Astrocyte (in vitro differentiated cells and primary cell): ENCODE measurements around the gene LRRK1. TPM values are rescaled to one million over a fixed set of nuclear protein-coding genes. Genes with fewer than 3 reads are reported as not detected.

Experiments
- DNase-seq: peaks from one replicate; pipeline ENCODE4 v3.0.0-alpha.2; 2010; ENCODE audit warnings: low read depth
- FAIRE-seq: peaks from 2 replicates; lab custom pipeline; 2011; peaks lifted over from hg19 to GRCh38; lab: Jason Lieb, UNC
- H2AFZ ChIP-seq: 2 replicates; pipeline ENCODE4 v1.6.0; 2012; ENCODE audit warnings: low read depth, low read length, inconsistent platforms
- H3K27ac ChIP-seq: 2 replicates; pipeline ENCODE4 v1.5.1; 2011; ENCODE audit warnings: low read depth, low read length, inconsistent platforms
- H3K27me3 ChIP-seq: 2 replicates; pipeline ENCODE4 v1.6.0; 2011; ENCODE audit warnings: low read length, inconsistent platforms; ENCODE audit not compliant: insufficient read depth
- H3K36me3 ChIP-seq: 2 replicates; pipeline ENCODE4 v1.5.1; 2011; ENCODE audit warnings: low read length, inconsistent platforms; ENCODE audit not compliant: insufficient read depth
- H3K4me1 ChIP-seq: 2 replicates; pipeline ENCODE4 v1.5.1; 2011; ENCODE audit warnings: low read length, inconsistent platforms; ENCODE audit not compliant: insufficient read depth
- H3K4me2 ChIP-seq: 2 replicates; pipeline ENCODE4 v1.6.0; 2012; ENCODE audit warnings: low read length, inconsistent platforms
- H3K4me3 ChIP-seq: 2 replicates; pipeline ENCODE4 v1.5.1; 2011; ENCODE audit warnings: low read depth, mild to moderate bottlenecking, low read length, inconsistent platforms; ENCODE audit not compliant: insufficient read depth
- H3K79me2 ChIP-seq: 2 replicates; pipeline ENCODE4 v1.6.0; 2012; ENCODE audit warnings: mild to moderate bottlenecking, low read length, inconsistent platforms; ENCODE audit not compliant: insufficient read depth
- H3K9ac ChIP-seq: 2 replicates; pipeline ENCODE4 v1.6.0; 2012; ENCODE audit warnings: mild to moderate bottlenecking, low read length, inconsistent platforms
- H3K9me3 ChIP-seq: 2 replicates; pipeline ENCODE4 v1.5.1; 2012; ENCODE audit warnings: low read depth, mild to moderate bottlenecking, low read length, inconsistent platforms; ENCODE audit not compliant: insufficient read depth
- H4K20me1 ChIP-seq: 2 replicates; pipeline ENCODE4 v1.6.0; 2012; ENCODE audit warnings: low read length, inconsistent platforms; ENCODE audit not compliant: insufficient read depth
- H3K27ac Mint-ChIP-seq: one replicate; pipeline ENCODE4 v1.8.0; 2021; ENCODE audit warnings: mild to moderate bottlenecking, mixed read lengths; ENCODE audit not compliant: unreplicated experiment
- H3K27me3 Mint-ChIP-seq: one replicate; pipeline ENCODE4 v1.8.0; 2021; ENCODE audit warnings: low read depth, mixed read lengths; ENCODE audit not compliant: unreplicated experiment
- H3K36me3 Mint-ChIP-seq: one replicate; pipeline ENCODE4 v1.8.0; 2021; ENCODE audit warnings: low read depth, mixed read lengths; ENCODE audit not compliant: unreplicated experiment
- H3K4me1 Mint-ChIP-seq: one replicate; pipeline ENCODE4 v1.8.0; 2021; ENCODE audit warnings: low read depth, mixed read lengths; ENCODE audit not compliant: unreplicated experiment
- H3K4me3 Mint-ChIP-seq: one replicate; pipeline ENCODE4 v1.8.0; 2021; ENCODE audit warnings: mild to moderate bottlenecking, moderate library complexity, mixed read lengths; ENCODE audit not compliant: unreplicated experiment
- H3K9me3 Mint-ChIP-seq: one replicate; pipeline ENCODE4 v1.8.0; 2021; ENCODE audit warnings: mild to moderate bottlenecking, mixed read lengths; ENCODE audit not compliant: unreplicated experiment
- CTCF ChIP-seq: IDR thresholded peaks from 2 replicates; pipeline ENCODE4 v1.5.1; 2011; ENCODE audit warnings: low read depth, mild to moderate bottlenecking, inconsistent platforms, low read length, moderate library complexity; ENCODE audit not compliant: insufficient read depth
- EZH2 ChIP-seq: IDR thresholded peaks from 2 replicates; pipeline ENCODE4 v1.6.1; 2012; ENCODE audit warnings: mild to moderate bottlenecking, low read length, inconsistent platforms; ENCODE audit not compliant: insufficient read depth
- total RNA-seq: library from RNA; stranded (reverse); gene quantifications from 2 replicates; pipeline ENCODE4 v1.2.1, GENCODE V29; 2021

LRRK1 gene
- total RNA-seq, 1 donor from 2014 or later = 0.41 TPM

- peaks cover 7% of the 10 kb centered on the region for H3K4me1 ChIP-seq
- H2AFZ ChIP-seq = no peak overlapping the region
- H3K9me3 Mint-ChIP-seq = no peaks in the 10 kb centered on the region
- no peaks in the 10 kb centered on the region for H3K9me3 ChIP-seq
- H3K4me1 Mint-ChIP-seq = no peaks in the 10 kb centered on the region
- H3K36me3 ChIP-seq = no peaks in the 10 kb centered on the region
- DNase-seq = no peak
- no peak overlapping the region for H3K27ac Mint-ChIP-seq
- TF ChIP-seq EZH2 (no peak), CTCF (no peak)
- H4K20me1 ChIP-seq = peaks cover 5% of the 10 kb centered on the region
- H3K27me3 Mint-ChIP-seq = peaks cover 49% of the 10 kb centered on the region
- peaks cover 10% of the 10 kb centered on the region for H3K27me3 ChIP-seq
- no peak overlapping the region for H3K4me2 ChIP-seq
- no peaks in the 10 kb centered on the region for H3K79me2 ChIP-seq
- H3K4me3 Mint-ChIP-seq = no peak overlapping the region
- H3K27ac ChIP-seq = no peak overlapping the region
- no peak overlapping the region for H3K4me3 ChIP-seq
- H3K36me3 Mint-ChIP-seq = no peaks in the 10 kb centered on the region
- H3K9ac ChIP-seq = no peak overlapping the region
- FAIRE-seq = no peak
These were observed 3.9 kb downstream of the LRRK1 start for GRCh38 chr15:100923076-100923475.

DNA sequence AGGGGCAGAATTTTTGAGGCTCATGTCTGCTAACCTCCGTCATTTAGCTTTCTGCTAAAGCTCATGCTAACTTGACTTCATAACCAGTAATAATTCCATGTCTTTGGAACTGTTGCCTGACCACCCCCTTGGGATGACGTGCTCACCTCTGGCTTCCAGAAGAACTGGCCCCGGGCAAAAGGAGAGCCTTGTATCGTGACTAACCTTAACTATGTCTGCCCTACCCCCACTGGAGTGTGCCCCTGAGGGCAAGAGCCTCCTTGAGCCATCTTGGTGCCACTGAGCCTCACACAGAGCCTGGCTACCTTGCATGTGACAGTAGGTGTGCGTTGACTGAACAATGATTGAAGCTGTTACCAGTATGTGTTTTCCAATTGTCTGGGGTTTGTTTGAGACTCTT lies 4.7 kb downstream of the LRRK1 start:
- no peaks in the 10 kb centered on the region for H3K4me1 ChIP-seq
- H3K27ac ChIP-seq = no peak overlapping the region
- no peaks in the 10 kb centered on the region for H3K9me3 Mint-ChIP-seq
- no peak overlapping the region for H3K4me3 ChIP-seq
- FAIRE-seq (no peak), DNase-seq (no peak)
- no peak overlapping the region for H3K4me2 ChIP-seq
- no peaks in the 10 kb centered on the region for H3K9me3 ChIP-seq
- no peaks in the 10 kb centered on the region for H3K36me3 ChIP-seq
- H3K4me1 Mint-ChIP-seq = no peaks in the 10 kb centered on the region
- no peaks in the 10 kb centered on the region for H3K36me3 Mint-ChIP-seq
- H2AFZ ChIP-seq = no peak overlapping the region
- TF ChIP-seq CTCF (no peak), EZH2 (no peak)
- peaks cover 41% of the 10 kb centered on the region for H3K27me3 Mint-ChIP-seq
- no peak overlapping the region for H3K27ac Mint-ChIP-seq
- no peak overlapping the region for H3K4me3 Mint-ChIP-seq
- no peak overlapping the region for H3K9ac ChIP-seq
- peaks cover 5% of the 10 kb centered on the region for H4K20me1 ChIP-seq
- H3K79me2 ChIP-seq = no peaks in the 10 kb centered on the region
- H3K27me3 ChIP-seq = peaks cover 10% of the 10 kb centered on the region

- Mint-ChIP-seq H3K27ac (no peak overlapping the region), H3K36me3 (no peaks in the 10 kb centered on the region), H3K27me3 (peaks cover 41% of the 10 kb centered on the region), H3K4me1 (peaks cover 2% of the 10 kb centered on the region), H3K4me3 (no peak overlapping the region), H3K9me3 (no peaks in the 10 kb centered on the region)
- H3K4me1 ChIP-seq = no peaks in the 10 kb centered on the region
- no peak for DNase-seq
- H3K79me2 ChIP-seq = no peaks in the 10 kb centered on the region
- TF ChIP-seq EZH2 = no peak
- TF ChIP-seq CTCF = no peak
- H3K4me3 ChIP-seq = no peak overlapping the region
- H3K36me3 ChIP-seq = no peaks in the 10 kb centered on the region
- H3K9me3 ChIP-seq = no peaks in the 10 kb centered on the region
- peaks cover 5% of the 10 kb centered on the region for H4K20me1 ChIP-seq
- FAIRE-seq = no peak
- peaks cover 10% of the 10 kb centered on the region for H3K27me3 ChIP-seq
- H2AFZ ChIP-seq = no peak overlapping the region
- H3K27ac ChIP-seq = no peak overlapping the region
- H3K4me2 ChIP-seq = no peak overlapping the region
- H3K9ac ChIP-seq = no peak overlapping the region
These were observed 5.3 kb downstream of the LRRK1 start for GRCh38 chr15:100924436-100924835.
